Astrocyte of the cerebellum (primary cell): ENCODE measurements around the gene KIRREL3.

Experiments
- DNase-seq: peaks from one replicate; pipeline ENCODE4 v3.0.0-alpha.2; 2011; ENCODE audit warnings: low read depth
- H3K4me3 ChIP-seq: 2 replicates; pipeline ENCODE4 v1.5.1; 2011; ENCODE audit warnings: mild to moderate bottlenecking, low read depth, low read length, moderate library complexity
- in situ Hi-C: cut with HindIII; loops from 2 replicates; pipeline ENCODE4 v1.10.0; 2017; ENCODE audit warnings: low sequenced_read_pairs
- TF ChIP-seq, protein P1 (sequence below): IDR thresholded peaks from 2 replicates; pipeline ENCODE4 v1.5.1; 2012; ENCODE audit warnings: low read length, low read depth, moderate library complexity, mild to moderate bottlenecking; ENCODE audit errors: missing control alignments

Gene KIRREL3

DNA sequence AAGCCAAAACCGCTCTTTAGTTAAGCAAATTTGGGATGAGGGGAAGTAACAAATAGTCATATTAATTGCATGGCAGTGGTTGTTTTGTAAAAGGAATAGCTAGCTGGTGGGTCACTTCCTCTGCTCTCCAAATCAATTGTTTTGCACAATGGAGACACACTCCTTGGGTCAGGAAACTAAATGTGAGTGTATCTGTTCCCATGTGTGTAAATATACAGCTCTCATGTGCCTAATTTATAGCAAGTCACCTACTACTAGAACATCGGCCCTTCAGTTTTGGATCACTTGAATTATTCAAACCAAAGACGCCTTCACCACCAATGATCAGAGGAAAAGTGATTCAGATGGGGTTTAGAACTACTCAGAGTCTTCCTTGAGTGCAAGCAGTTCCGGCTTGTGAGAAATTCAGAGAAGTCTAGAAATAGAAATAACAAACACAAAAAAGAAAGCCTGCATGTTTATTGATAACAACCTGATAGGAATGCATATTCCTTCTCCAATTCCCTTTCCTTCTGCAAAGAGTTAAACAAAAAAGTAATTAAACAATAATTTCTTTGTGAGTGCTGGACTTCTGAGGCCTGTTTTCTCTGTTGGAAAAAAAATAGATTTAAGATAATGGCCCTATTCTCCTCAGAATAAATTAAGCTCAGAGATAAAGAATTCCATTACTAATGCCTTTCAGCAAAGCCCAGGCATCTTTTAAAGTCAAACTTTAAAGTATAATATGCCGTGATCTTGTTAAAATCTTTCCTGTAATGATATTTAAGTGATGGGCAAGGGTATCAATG, 100.4 kb downstream of the KIRREL3 start:
- no peak overlapping the region for H3K4me3 ChIP-seq
- DNase-seq = no peak
- in situ Hi-C loops = no loop called here
- TF ChIP-seq, protein P1, sequence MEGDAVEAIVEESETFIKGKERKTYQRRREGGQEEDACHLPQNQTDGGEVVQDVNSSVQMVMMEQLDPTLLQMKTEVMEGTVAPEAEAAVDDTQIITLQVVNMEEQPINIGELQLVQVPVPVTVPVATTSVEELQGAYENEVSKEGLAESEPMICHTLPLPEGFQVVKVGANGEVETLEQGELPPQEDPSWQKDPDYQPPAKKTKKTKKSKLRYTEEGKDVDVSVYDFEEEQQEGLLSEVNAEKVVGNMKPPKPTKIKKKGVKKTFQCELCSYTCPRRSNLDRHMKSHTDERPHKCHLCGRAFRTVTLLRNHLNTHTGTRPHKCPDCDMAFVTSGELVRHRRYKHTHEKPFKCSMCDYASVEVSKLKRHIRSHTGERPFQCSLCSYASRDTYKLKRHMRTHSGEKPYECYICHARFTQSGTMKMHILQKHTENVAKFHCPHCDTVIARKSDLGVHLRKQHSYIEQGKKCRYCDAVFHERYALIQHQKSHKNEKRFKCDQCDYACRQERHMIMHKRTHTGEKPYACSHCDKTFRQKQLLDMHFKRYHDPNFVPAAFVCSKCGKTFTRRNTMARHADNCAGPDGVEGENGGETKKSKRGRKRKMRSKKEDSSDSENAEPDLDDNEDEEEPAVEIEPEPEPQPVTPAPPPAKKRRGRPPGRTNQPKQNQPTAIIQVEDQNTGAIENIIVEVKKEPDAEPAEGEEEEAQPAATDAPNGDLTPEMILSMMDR = no peak

DNA sequence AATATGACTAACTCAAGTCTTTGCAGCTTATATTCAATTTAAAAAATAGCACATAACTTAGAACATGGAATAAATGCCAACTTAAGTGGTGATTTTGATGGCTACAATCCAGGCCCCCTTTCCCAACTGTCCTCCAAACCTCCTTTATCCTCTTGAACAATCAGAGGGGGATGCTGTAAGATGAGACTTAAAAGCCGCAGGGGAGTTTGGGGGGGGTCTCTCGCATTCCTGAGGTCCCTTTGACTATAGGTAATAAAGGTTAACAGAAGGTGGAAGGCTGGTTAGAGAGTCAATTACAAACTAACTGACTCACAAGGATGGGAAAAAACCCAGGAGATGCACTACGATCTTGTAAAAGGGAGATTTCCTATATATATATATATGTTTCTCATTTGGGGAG, 101.8 kb downstream of the KIRREL3 start:
- TF ChIP-seq, protein P1 = no peak
- in situ Hi-C loops = no loop called here
- DNase-seq = no peak
- no peak overlapping the region for H3K4me3 ChIP-seq

DNA sequence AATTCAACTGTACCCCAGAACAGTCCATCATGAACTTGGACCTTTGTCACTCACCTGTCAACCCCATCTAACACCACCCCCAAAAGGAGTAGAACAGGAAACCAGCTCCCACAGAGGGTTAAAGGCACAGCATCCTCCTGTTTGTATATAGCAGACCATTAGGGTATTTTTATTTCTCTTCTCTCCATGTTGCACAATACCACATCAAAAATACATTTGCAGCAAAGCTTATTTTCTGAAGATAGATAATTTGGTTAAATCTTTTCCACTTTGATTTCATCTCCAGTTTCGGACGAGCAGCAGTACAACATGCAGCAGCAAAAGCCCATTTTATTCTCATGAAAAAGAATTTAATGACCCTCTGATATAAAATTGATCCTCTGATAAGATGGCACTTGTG, 103.1 kb downstream of the KIRREL3 start:
- TF ChIP-seq, protein P1 = no peak
- H3K4me3 ChIP-seq = no peak overlapping the region
- in situ Hi-C loops = no loop called here
- DNase-seq = no peak

DNA sequence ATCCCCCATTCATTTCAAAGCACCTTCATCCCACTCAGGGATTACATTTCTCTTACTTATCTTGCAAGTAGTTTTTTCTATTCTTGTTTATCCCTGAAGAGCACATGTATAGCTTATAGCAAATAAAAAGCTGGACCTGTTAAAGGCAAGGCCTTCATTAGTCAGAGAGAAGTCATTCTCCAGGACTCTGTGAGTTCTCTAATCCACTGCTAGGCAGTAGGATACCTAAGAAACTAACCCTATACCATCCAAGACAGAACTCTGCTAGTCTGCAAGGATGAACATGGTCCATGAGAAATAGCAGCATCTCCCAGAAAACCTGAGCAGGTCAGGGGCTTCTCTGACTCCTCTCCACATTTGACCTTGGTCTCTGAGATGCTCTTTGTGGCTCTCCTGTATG, 104.5 kb downstream of the KIRREL3 start:
- no peak for DNase-seq
- in situ Hi-C loops = no loop called here
- no peak overlapping the region for H3K4me3 ChIP-seq
- TF ChIP-seq, protein P1 = no peak

DNA sequence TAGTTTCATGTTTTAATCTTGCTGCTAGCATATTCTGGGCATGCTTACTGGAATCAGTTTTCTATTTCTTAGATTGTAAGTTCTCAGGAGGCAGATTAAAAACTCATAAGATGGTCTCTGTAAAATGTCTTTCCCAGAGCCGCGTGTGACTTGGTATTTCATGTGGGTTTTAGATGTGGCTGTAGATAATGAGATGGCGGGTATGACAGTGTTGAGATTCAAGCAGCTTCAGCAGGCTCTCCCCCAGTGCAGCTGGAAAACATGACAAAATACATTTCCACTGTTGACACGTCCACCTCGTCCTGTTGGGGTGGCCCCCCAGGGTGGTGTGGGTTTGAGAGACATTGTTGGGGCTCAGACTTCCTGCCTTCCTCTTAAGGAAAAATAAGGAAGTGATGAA, 106.8 kb downstream of the KIRREL3 start:
- no peak for DNase-seq
- in situ Hi-C loops = no loop called here
- TF ChIP-seq, protein P1 = no peak
- no peak overlapping the region for H3K4me3 ChIP-seq

DNA sequence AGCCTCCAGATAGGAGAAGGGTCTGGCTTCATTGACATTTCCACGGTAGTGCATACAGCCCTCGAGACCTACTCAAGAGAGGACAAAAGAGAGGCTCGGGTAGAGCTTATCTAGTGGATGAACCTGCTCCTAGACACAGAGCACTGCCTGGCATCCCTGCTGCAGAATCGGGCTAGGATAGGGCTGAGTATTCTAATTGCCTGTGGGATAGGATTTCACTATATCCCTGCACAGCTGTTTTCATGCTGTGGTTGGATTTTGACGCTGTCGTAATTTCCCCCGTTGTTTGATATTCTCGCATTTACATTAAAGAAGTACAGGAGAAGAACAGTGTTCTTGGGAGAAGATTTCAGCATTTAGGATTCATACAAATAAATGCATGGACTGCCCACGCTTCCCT, 107.8 kb downstream of the KIRREL3 start:
- TF ChIP-seq, protein P1 = no peak
- H3K4me3 ChIP-seq = no peak overlapping the region
- DNase-seq = no peak
- in situ Hi-C loops = no loop called here
